HS-27A (cell line): Measurements from ENCODE around the gene VMAC.

Experiments used
- DNase-seq: peaks from one replicate; pipeline ENCODE4 v3.0.0-alpha.2; 2012; ENCODE audit warnings: low read depth, missing footprints

Gene VMAC

GRCh38 chr19:5905114-5905778 is 574 bp downstream of the VMAC start:
- DNase-seq, result no peak

GRCh38 chr19:5907241-5907640 is 2.6 kb downstream of the VMAC start:
- DNase-seq, result no peak

- DNase-seq, result no peak
These were observed 4.2 kb downstream of the VMAC start for GRCh38 chr19:5908773-5909442.

GRCh38 chr19:5910638-5910907 is 5.9 kb downstream of the VMAC start:
- DNase-seq, result no peak

- DNase-seq, result no peak
These were observed 6.7 kb downstream of the VMAC start for GRCh38 chr19:5911366-5911765.

GRCh38 chr19:5913739-5914357 is 9.2 kb downstream of the VMAC start, which contains the start of gene CAPS:
CAPS (plus strand) TSS chr19:5914254; CDS start chr19:5914407, 153 bp downstream.
- no peak for DNase-seq

- DNase-seq, result no peak
These were observed 9.7 kb downstream of the VMAC start for GRCh38 chr19:5914358-5914774.

- DNase-seq, result no peak
These were observed 10.5 kb downstream of the VMAC start for GRCh38 chr19:5914946-5915781.

GRCh38 chr19:5915782-5916165 is 11.1 kb downstream of the VMAC start:
- DNase-seq, result no peak

GRCh38 chr19:5916181-5916708 is 11.6 kb downstream of the VMAC start:
- no peak for DNase-seq

GRCh38 chr19:5917431-5918107 is 12.9 kb downstream of the VMAC start:
- DNase-seq, result no peak

GRCh38 chr19:5918463-5919079 is 13.9 kb downstream of the VMAC start:
- DNase-seq, result no peak

- DNase-seq, result no peak
These were observed 17.0 kb downstream of the VMAC start for GRCh38 chr19:5921516-5922160.

GRCh38 chr19:5922161-5922545 is 17.5 kb downstream of the VMAC start:
- DNase-seq, result no peak

GRCh38 chr19:5923356-5923755 is 18.7 kb downstream of the VMAC start:
- DNase-seq, result no peak

- no peak for DNase-seq
These were observed 21.3 kb downstream of the VMAC start for GRCh38 chr19:5925830-5926427.

- no peak for DNase-seq
These were observed 22.2 kb downstream of the VMAC start for GRCh38 chr19:5926641-5927440.

- DNase-seq, result no peak
These were observed 22.8 kb downstream of the VMAC start for GRCh38 chr19:5927441-5927821.

GRCh38 chr19:5929179-5929578 is 24.5 kb downstream of the VMAC start:
- DNase-seq, result no peak

GRCh38 chr19:5929625-5930024 is 25.0 kb downstream of the VMAC start:
- DNase-seq, result no peak
